Subcutaneous adipose tissue (tissue), 4 donors: ENCODE results near the gene DSC2. TPM values are rescaled to one million over a fixed set of nuclear protein-coding genes. Genes with fewer than 3 reads are reported as not detected.

Experiments
- total RNA-seq, 4 donors: library from RNA; depleted of rRNA; stranded (reverse); fragments of >200 nt; gene quantifications; one replicate each; pipeline ENCODE4 v1.1.0, GENCODE V29; 2016
- TF ChIP-seq, protein P1 (sequence below): fragments of 450-650 bp; IDR thresholded peaks from one replicate; pipeline ENCODE4 v1.5.1; 2016; ENCODE audit warnings: low read depth, mild to moderate bottlenecking, control low read depth, antibody characterized with exemption, moderate library complexity

Gene DSC2
- total RNA-seq, 4 donors from 2014 or later, result 10.6 to 18.2 (median 13.3) TPM

DNA sequence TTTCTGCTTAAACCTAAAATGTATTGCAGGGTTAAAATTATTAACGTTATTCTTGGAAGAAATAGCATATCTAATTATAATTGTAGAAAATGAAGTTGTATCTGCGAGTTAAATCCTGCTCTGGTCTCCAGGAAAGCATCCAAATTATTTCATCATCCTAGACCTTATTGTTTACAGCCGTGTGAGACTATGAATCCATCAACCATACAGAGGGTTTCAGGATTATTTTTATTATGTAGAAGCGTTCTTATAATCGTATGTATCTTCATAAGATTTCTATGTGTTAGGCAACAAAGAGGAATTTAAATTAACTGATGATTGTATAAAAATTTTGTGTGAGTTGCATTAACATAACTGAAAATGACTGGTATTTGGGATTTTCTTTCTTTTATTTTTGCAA is 45.2 kb downstream of the DSC2 start:
- TF ChIP-seq, protein P1, sequence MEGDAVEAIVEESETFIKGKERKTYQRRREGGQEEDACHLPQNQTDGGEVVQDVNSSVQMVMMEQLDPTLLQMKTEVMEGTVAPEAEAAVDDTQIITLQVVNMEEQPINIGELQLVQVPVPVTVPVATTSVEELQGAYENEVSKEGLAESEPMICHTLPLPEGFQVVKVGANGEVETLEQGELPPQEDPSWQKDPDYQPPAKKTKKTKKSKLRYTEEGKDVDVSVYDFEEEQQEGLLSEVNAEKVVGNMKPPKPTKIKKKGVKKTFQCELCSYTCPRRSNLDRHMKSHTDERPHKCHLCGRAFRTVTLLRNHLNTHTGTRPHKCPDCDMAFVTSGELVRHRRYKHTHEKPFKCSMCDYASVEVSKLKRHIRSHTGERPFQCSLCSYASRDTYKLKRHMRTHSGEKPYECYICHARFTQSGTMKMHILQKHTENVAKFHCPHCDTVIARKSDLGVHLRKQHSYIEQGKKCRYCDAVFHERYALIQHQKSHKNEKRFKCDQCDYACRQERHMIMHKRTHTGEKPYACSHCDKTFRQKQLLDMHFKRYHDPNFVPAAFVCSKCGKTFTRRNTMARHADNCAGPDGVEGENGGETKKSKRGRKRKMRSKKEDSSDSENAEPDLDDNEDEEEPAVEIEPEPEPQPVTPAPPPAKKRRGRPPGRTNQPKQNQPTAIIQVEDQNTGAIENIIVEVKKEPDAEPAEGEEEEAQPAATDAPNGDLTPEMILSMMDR, result no peak

DNA sequence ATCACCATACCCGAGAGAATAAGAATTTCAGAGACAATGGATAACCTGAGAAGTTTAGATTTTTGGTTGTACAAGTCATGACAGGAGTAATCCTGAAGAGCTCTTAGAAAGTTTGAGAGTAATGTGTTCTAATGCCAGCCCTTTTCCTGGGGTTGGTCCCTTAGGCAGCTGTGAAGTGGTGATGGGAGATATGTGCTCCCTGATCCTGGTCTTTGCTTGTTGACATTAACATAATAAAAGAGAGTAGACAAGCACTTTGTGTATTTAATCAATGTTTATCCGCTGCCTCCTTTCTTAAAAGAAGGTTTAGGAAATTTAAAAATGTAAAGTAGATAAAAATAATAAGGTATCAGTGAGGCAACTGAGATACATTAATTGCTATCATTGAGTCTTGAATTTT is 45.9 kb downstream of the DSC2 start:
- TF ChIP-seq, protein P1, result no peak

DNA sequence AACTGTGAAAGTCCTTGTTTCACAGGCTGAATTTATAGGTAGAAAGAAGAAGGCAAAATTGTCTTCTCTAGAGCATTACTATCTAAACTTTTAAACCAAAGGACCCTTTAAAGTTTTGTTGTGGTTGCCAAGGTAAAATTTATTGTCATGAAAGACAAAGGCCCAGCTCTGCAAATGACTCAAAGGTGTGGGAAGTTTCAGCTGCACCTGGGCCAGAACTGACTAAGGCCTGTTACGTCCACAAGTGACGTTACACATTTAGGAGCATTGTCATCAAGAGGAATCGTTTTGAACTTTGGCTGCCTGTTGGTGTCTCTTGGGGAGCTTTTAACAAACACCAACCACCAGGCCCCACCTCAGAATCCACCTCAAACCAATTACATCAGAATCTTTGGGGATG is 51.6 kb downstream of the DSC2 start:
- TF ChIP-seq, protein P1, result no peak

DNA sequence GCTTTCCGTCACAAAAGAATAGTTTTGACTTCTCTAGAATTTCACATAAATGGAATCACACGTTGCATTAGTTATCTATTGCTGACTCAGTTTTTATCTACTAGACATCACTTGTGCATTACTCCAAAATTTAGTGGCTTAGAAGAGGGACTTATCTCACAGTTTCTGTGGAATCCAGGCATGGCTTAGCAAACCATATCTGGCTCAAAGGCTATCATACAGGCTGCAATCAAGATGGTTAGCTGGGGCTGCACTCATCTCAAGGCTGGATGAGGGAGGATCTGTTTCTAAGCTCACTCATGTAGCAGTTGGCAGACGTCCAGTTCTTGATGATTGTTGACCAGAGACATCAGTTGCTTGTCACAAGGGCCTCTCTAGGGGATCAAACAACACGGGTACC is 53.0 kb downstream of the DSC2 start:
- TF ChIP-seq, protein P1, result no peak

DNA sequence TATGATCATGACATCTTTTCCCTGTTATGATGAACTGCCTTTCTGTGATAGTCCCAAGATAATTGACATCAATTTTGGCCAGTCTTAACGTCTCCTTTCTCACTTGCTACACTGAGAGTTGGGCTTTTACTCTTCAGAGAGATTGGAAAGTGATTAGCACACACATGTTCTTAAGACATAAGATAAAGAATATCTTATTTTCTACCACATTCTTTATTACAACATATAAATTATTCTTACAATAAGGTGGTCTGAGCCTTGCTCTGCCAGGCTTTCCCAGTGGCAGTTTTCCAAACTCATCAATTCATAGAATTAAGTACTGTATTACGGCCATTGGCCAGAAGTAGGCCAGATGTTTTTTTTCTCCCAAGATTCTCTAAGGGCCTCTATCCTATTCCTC is 54.0 kb downstream of the DSC2 start:
- TF ChIP-seq, protein P1, result no peak

DNA sequence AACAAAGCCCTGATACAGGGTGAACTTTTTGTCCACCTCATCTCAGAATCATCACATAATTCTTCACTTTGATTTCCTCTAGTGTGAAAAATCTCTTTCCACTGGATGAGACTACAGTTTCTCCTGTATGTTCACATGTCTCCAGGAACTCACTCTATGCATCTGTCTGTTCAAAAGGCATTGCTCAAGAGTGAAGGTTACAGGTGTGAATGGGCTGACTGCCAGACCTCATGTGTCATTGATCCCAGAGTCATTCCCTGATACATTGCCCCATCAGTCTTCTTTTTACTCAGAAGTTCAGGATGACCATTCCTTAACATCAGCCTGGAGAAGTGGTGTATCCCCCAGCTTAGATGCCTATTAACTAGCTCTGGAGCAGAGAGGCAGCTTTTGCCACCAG is 55.3 kb downstream of the DSC2 start:
- TF ChIP-seq, protein P1, result no peak

DNA sequence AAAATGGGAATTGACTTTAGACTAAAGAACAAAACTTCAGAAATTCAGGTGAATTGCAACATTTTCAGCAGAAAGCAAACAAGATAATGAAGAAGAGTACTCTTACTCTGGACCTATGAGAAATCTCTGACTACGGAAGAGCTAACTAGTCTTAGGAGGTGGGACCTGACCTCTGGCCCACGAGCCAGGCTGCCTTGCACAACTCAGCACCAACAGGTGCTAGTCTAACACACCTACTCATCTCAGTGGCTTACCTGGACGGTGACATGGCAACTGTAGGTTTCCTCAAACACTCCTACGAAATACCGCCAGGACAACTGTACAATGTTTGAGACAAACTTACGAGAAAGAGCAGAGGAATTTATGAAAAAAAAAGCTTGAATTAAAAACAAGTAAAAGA is 56.6 kb downstream of the DSC2 start:
- TF ChIP-seq, protein P1, result no peak
